AG08395 (cell line): ENCODE data around the gene CXCR6.
"Not testable (repeated sequence)": the region's sequence is repeated elsewhere in the genome, so short reads cannot be mapped to it uniquely, and the experiment has no call there.

Experiments used
- DNase-seq: peaks from one replicate; pipeline ENCODE4 v3.0.0; 2012; ENCODE audit warnings: mixed read lengths, low spot score

Gene CXCR6

DNA sequence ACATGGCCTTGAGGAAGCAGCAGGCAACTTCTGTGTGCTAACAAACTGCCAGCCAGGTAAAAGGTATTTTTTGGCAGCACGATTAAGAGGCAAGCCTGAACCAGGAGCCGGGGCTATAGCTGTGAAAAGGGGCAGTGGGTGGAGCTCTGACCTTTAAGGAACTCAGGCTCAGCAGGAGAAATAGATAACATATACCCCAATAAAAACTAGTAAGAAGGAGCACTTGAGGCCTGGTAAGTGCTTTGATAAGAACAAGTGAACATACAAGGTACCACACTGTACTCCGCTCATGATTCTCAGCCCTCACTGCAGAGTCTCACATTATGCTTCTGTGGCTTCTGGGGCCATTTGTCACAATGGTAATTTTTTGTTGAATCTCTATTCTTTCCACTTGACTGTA is 46.9 kb downstream of the CXCR6 start:
- DNase-seq = no peak

DNA sequence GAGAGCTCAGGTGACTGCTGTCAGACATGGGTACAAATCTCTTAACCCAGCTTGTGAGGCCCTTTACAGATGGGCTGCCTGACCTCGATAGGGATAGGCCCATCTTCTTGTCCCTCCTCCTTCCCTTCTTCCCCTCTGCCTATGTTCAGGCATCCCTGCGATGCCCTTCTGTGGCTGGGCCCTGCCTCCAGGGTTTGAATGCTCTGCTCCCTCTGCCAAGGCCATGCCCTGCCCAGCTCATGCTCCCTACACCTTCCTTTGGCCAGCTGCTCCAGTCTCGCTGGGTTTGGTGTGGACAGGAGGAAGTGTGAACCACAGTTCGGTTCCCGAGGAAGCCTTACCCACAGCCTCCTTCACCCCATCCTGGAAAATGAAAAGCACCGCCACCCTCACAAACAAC is 48.1 kb downstream of the CXCR6 start:
- no peak for DNase-seq

DNA sequence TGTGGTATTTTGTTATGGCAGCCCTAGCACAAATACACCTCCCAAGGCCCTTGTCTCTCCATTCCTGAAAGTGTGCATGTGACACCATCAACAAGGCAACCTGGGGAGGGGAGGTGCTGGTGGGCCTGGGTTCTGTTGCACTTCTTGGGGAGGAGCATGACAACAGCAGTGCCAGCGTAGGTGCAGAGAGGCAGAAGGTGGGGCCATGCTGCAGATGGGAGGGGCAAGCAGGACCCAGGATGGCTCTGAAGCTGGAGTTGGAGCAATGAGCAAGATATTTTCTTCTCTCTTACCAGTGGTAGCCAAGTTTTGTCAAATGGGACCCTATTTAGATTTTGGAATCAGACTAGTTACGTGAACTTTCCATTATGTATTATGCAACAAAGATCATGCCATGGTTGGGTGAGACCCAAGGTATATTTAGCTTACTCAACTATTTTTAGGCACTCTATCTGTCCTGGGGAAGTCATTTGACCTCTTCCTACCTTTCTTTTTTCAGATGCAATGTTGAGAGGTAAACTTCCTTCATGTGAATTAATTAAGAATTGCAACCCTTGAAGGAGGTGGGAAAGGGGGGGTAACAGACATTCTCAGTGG is 49.0 kb downstream of the CXCR6 start:
- no peak for DNase-seq

DNA sequence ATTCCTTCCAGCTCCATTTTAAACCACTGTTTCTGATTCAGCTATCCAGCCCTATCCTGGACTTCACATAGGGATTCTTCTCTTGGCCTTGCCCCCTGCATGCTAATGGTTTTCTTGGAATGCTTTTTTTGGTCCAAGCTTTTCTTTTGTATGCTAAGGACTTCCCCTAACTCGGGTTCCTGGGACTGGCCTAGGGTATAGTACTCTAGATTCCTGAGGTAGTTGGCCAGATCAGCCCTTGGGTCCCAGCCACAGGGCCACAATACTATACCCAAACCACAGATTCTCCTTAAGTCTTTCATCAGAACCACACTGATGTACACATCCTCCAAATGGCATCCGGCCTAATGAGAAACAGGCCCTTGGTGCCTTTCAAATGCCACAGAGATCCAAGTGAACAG is 49.6 kb downstream of the CXCR6 start:
- DNase-seq = peak; percentile 88

DNA sequence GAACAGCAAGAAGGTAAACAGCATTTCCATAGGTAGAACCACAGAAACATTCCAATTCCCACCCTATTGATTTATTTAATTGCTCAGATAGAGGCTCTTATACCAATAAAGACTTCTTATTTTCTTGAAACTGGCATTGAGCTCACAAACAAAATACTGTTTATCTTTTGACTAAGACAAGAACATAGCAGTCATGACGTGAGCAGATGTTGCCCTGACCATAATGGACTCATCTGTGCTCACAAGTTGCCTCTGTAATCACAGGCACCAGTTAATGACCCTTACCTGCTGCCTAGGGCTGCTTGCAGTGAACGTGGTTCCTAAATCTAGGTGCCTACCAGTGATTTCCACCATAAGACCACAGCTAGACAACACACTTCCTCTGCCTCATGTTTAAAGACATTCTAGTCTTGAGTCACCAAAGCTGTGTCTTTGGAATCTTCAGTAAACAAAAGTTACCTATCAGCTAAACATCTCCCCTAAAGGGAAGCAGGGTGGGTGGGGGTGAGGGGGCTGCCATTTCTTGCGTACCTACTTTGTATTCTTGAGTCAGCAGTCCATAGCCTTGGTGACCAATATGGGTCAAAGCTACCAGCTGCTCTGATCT is 50.3 kb downstream of the CXCR6 start:
- DNase-seq = no peak

DNA sequence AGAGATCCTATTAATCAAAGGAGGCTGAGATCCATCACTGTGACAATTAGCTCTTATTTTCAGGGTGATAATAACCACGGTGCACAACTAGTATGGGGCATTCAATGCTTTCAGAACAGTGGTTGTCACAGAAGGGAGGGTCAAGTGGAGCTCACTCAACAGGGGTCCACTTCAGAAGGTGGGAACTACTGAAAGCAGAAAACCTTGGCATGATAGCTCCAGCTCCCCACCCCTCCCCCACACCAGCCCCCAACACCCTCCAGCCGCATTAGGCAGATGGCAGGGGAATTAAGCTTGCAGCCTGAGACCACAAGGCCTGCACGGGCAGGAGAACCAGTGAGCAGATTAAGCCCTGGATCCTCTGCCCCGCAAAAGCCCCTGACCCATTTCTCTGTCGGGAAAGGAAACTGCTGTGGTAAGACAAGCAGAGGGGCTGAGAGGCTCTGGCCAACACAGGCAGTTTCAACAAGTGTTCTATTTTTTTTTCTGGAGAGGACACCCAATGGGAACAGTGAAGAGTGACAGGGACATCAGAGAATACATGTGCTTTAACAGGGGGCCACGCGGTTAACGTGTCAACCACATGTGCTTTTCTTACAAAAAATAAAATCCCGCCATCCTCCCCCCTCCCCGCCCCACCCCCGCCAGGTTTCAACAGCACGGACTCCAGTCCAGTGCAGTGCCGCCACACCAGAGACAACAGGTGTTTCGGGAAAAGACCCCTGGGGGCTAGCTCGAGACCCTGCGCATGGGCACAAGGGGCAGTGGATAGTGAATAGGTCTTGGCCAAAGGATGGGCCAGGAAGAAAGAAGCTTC is 51.4 kb downstream of the CXCR6 start:
- no peak for DNase-seq

DNA sequence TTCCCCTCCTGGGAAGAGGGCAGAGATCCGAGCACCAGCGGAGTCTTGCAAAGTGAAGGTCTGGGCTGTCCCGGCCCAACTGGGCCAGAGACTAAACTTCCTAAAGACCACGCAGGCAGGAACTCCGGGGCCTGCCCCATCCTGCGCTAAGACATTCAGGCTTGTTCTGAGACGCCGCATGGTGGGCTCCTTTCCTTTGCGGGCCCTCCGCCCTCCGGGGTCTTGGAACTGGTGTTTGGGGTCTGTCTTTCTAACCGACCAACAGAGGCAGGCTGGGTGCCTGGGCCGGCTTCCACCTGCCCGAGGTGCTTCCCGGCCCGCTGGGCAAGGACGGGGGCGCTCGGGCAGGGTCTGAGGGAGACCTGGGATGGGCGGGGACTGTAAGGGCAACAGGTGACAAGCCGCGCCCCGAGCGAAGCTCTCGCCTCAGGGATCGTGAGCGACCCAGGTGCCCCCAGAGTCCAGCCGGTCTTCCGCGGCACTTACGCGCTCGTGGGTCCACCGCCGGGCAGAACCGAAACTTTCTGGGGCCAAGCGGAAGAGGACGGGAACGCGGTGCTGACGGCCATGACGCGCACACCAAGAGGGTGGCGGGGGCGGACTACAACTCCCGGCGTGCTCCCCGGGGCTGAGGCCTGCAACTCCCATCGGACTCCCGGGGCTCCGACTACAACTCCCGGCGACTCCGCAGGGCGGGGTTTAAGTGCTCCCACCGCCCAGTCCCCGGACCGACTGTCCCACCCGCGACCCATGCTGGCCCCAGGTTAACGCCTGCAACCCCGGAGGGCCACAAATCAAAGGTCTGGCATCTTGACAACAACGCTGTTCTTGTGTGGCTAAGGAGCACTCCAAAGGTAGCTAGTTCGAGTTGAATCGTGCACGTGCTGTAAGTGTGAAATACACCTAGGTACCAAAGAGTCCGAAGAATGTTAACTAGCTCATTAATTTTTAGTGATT is 52.2 kb downstream of the CXCR6 start, which contains the start of gene FYCO1:
Gene FYCO1 (minus strand): TSS at position 589 of the 957 bp plus-strand sequence. CDS start 10,914 bp downstream, outside the sequence.
- DNase-seq = peak; percentile 95

DNA sequence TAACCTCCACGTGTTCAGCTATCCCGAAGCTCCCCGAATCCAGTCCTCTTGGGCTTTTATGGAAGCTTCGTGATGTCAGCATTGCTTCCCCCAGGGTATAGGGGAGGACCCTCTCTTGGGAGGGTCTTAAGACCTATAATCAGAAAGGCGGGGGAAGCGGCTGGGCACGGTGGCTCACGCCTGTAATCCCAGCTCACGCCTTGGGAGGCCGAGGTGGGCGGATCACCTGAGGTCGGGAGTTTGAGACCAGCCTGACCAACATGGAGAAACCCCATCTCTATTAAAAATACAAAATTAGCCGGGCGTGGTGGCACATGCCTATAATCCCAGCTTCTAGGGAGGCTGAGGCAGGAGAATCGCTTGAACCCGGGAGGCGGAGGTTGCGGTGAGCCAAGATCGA is 54.2 kb downstream of the CXCR6 start:
- DNase-seq = not testable (repeated sequence)

DNA sequence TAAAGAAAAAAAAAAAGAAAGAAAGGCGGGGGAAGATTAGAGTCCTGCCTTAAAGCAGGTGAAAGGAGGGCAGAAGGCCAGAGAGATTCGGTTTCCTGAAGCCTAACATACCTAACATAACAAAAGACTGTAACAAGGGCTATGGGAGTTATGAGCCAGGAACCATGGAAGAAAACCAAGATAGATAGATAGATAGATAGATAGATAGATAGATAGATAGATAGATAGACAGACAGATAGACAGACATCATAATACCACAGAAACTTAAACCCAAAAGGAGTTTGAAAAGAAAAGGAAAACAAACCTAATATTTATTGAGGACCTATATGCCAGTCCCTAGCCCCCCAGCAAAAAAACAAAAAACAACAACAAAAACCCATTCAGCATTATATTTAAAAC is 54.7 kb downstream of the CXCR6 start:
- DNase-seq = no peak
